HepG2 (cell line): ENCODE measurements around the gene DPM1. TPM values are rescaled to one million over a fixed set of nuclear protein-coding genes. Genes with fewer than 3 reads are reported as not detected.

Experiments used
- ATF6 ChIP-seq: sonication (generic); formaldehyde crosslinking; conservative IDR thresholded peaks from 2 replicates; pipeline ENCODE4 v1.4.0; 2020; ENCODE audit warnings: missing genetic modification reagents
- CCDC6 ChIP-seq: sonication (generic); formaldehyde crosslinking; IDR thresholded peaks from 2 replicates; pipeline ENCODE4 v1.8.1; 2022; ENCODE audit warnings: mild to moderate bottlenecking, missing genetic modification reagents, moderate library complexity
- HBP1 ChIP-seq: IDR thresholded peaks from 2 replicates; pipeline ENCODE4 v1.6.1; 2016; ENCODE audit warnings: low read depth, control low read depth
- KLF12 ChIP-seq: sonication (generic); formaldehyde crosslinking; IDR thresholded peaks from 2 replicates; pipeline ENCODE4 v1.4.0; 2020; ENCODE audit warnings: missing genetic modification reagents, borderline replicate concordance
- LCORL ChIP-seq, 2 experiments: fragments of 450-650 bp in 1 of 2; sonication (generic) in 1 of 2; formaldehyde crosslinking in 1 of 2; IDR thresholded peaks; 2 replicates each; pipeline versions ENCODE4 v1.5.0 to v1.6.1; 2017 to 2020; ENCODE audit warnings: antibody characterized with exemption in 1 of 2, missing genetic modification reagents in 1 of 2
- MED13 ChIP-seq: sonication (generic); formaldehyde crosslinking; IDR thresholded peaks from 2 replicates; pipeline ENCODE4 v1.5.0; 2020; ENCODE audit warnings: missing genetic modification reagents
- NFIC ChIP-seq: IDR thresholded peaks from 2 replicates; pipeline ENCODE4 v1.6.1; 2012; ENCODE audit warnings: mild to moderate bottlenecking, low read length, inconsistent platforms
- POLR2G ChIP-seq: fragments of 200-400 bp; formaldehyde crosslinking; IDR thresholded peaks from 2 replicates; pipeline ENCODE4 v1.6.1; 2018; ENCODE audit warnings: mild to moderate bottlenecking, low read depth, low read length, moderate library complexity
- RARG ChIP-seq: sonication (generic); formaldehyde crosslinking; IDR thresholded peaks from 2 replicates; pipeline ENCODE4 v1.4.0; 2020; ENCODE audit warnings: low read depth, mild to moderate bottlenecking, missing genetic modification reagents
- SNRNP70 ChIP-seq: fragments of 200-400 bp; formaldehyde crosslinking; IDR thresholded peaks from 2 replicates; pipeline ENCODE4 v1.6.1; 2017; ENCODE audit warnings: mild to moderate bottlenecking, low read depth, low read length, moderate library complexity
- SPEN ChIP-seq: sonication (generic); formaldehyde crosslinking; IDR thresholded peaks from 2 replicates; pipeline ENCODE4 v1.5.1; 2020; ENCODE audit warnings: low read depth, mild to moderate bottlenecking, missing genetic modification reagents
- TCF12 ChIP-seq, 2 experiments: fragments of 450-650 bp in 1 of 2; sonication (generic) in 1 of 2; formaldehyde crosslinking in 1 of 2; IDR thresholded peaks; 2 replicates each; pipeline versions ENCODE4 v1.6.1 to v1.8.0; 2017 to 2022; ENCODE audit warnings: antibody characterized with exemption in 1 of 2, mild to moderate bottlenecking in 1 of 2, missing genetic modification reagents in 1 of 2, moderate library complexity in 1 of 2
- TEAD3 ChIP-seq: optimal IDR thresholded peaks from 2 replicates; pipeline ENCODE3; 2016; ENCODE audit warnings: borderline replicate concordance
- TFE3 ChIP-seq: IDR thresholded peaks from 2 replicates; pipeline ENCODE4 v1.6.1; 2016
- ZMYM4 ChIP-seq: sonication (generic); formaldehyde crosslinking; IDR thresholded peaks from 2 replicates; pipeline ENCODE4 v1.8.1; 2023; ENCODE audit warnings: mild to moderate bottlenecking, missing genetic modification reagents
- ZNF543 ChIP-seq: sonication (generic); formaldehyde crosslinking; IDR thresholded peaks from 2 replicates; pipeline ENCODE4 v1.4.0; 2020; ENCODE audit warnings: mild to moderate bottlenecking, missing genetic modification reagents
- ZNF629 ChIP-seq: sonication (generic); formaldehyde crosslinking; conservative IDR thresholded peaks from 2 replicates; pipeline ENCODE4 v1.5.0; 2020; ENCODE audit warnings: missing genetic modification reagents
- ZSCAN21 ChIP-seq: sonication (generic); formaldehyde crosslinking; IDR thresholded peaks from 2 replicates; pipeline ENCODE4 v1.8.0; 2022; ENCODE audit warnings: mild to moderate bottlenecking, missing genetic modification reagents, moderate library complexity, borderline replicate concordance
- polyA plus RNA-seq, 8 experiments: library from polyadenylated mRNA; depleted of rRNA in 3 of 8; stranded (reverse) in 7 of 8; unstranded in 1 of 8; fragments of >200 nt; fragmentation: Illumina TruSeq in 4 of 8; extraction: Trizol in 4 of 8; gene quantifications; 2 replicates each; pipeline versions ENCODE4 v1.2.1 to v1.2.3, GENCODE V29; 2011 to 2016; ENCODE audit warnings: low read depth in 4 of 8, missing spikeins in 1 of 8, mixed read lengths in 1 of 8; ENCODE audit not compliant: insufficient read depth in 1 of 8
- total RNA-seq, 5 experiments: library from RNA; depleted of rRNA; stranded (reverse); fragments of >200 nt; fragmentation: Illumina TruSeq; extraction: Trizol; gene quantifications; 2 replicates each; pipeline ENCODE4 v1.2.3, GENCODE V29; 2016; ENCODE audit warnings: low read depth in 1 of 5

Gene DPM1
- total and polyA plus RNA-seq, 2 of the 13 experiments (the other 11 are each of a cell fraction or from before 2014, with no cell fraction given): 83.2 to 161 TPM

- TF ChIP-seq CCDC6 (CRISPR knock-in tag) (no peak), TFE3 (0 out of 2 replicates have a peak, but pooled peaks have one; percentile 7), TEAD3 (no peak), HBP1 (CRISPR knock-in tag) (peak; percentile 47), SPEN (CRISPR knock-in tag) (peak; percentile 19; the same call in 1 of the 2 replicates), MED13 (CRISPR knock-in tag) (peak; percentile 61; the same call in 1 of the 2 replicates), ZNF543 (CRISPR knock-in tag) (no peak), ZSCAN21 (peak; percentile 19), RARG (CRISPR knock-in tag) (peak; percentile 87; the same call in 1 of the 2 replicates), NFIC (peak; percentile 82), ZMYM4 (CRISPR knock-in tag) (peak; percentile 39), KLF12 (CRISPR knock-in tag) (peak; percentile 85), POLR2G (peak; percentile 91), SNRNP70 (no peak), ATF6 (no peak), LCORL (IDR thresholded peaks at IDR 0.05) (no peak), LCORL (CRISPR knock-in tag; IDR thresholded peaks at IDR 0.05) (peak; percentile 71), TCF12 (IDR thresholded peaks at IDR 0.05) (no peak), TCF12 (CRISPR knock-in tag; IDR thresholded peaks at IDR 0.05) (peak; percentile 83; the same call in 1 of the 2 replicates), ZNF629 (CRISPR knock-in tag) (no peak; the same call in none of the 2 replicates)
Observed at GRCh38 chr20:50958615-50959542, 547 bp upstream of the DPM1 start, which contains the start of gene MOCS3 (continued).
